Epithelial cell of prostate (primary cell): ENCODE results near the gene CHD5.

Source experiments
- DNase-seq: peaks from one replicate; pipeline ENCODE4 v3.0.0-alpha.2; 2011; ENCODE audit warnings: low read depth, low spot score
- H3K27ac ChIP-seq: fragments of 450-650 bp; 2 replicates; pipeline ENCODE4 v1.5.1; 2017; ENCODE audit warnings: mild to moderate bottlenecking

CHD5 gene

DNA sequence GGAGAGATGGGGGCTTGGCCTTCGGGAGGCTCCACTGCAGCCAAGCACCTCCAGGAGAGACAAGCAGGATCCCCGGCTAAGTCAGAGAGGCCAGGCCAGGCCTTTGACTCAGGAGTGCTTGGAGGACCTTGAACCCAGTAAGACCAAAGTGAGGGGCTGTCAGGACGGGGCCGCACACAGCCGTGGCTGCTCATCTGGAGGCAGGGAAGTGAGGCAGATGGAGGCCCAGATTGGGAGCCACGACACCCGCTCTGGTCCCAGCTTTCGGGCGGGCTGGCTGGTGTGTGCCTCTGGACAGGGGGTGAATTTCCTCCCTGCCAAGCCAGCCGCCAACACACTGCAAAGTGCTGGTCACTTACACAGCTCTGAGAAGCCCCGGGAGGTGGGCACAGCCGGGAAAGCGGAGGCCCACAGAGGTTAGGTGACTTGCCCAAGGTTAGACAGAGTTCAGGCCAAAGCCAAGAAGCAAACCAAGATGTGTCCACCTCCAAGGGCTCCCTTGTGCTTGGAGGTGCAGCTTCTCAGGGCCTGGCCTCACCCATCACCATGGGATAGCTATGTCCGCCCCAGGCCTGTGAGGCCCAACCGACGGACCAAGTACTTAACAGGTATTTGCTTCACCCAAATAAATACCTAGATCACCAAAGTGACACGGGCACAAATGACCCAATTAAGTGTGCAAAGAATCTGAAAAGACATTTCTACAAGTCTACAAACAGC lies 58.3 kb downstream of the CHD5 start:
- H3K27ac ChIP-seq: no peak overlapping the region

DNA sequence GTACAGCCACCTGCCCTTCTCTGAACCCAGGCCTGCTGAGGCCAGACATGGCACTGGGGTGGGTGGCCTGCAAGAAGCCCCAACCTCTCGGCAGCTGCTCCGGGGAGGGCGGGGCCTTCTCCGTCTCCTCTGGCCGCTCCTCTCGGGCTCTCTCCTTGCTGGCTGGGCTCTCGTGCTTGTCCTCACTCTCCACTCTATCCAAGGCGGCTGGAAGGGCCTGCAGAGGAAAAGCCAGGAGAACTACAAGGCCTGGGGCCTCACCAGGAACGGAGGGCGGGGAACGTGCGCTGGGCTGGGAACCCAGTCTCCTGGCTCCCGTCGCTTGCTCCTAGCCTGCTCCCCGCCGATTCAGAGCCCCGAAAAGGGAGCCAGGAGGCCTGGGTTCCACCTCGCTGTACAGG lies 59.1 kb downstream of the CHD5 start:
- H3K27ac ChIP-seq: no peak overlapping the region
- DNase-seq: no peak

More for the DNA sequence above, 58.3 kb downstream of the CHD5 start:
- DNase-seq: no peak

DNA sequence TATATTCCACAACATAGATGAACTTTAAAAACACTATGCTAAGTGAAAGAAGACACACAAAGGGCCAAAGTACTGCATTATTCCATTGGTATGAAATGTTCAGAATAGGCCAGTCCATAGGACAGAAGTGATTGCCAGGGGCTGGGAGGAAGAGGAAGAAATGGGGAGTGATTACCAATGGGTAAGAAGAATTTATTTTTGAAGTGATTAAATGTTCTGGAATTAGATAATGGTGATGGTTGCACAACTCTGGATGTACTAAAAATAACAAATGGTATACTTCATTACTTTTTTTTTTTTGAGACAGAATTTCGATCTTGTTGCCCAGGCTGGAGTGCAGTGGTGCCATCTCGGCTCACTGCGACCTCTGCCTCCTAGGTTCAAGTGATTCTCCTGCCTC lies 61.7 kb downstream of the CHD5 start:
- no peak for DNase-seq

DNA sequence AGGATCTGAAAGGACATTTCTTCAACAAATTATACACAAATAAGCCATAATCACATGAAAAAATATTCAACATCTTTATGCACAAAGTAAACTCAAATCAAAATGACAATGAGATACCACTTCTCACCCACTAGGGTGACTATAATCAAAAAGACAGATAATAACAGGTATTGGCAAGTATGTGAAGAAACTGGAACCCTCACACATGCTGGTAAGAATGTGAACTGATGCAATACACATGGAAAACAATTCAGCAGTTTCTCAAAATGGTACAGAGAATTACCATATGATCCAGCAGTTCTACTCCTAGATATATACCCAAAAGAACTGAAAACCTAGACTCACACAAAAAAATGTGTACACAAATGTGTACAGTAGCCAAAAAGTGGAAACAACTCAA lies 62.5 kb downstream of the CHD5 start:
- no peak overlapping the region for H3K27ac ChIP-seq

More for the DNA sequence above, 61.7 kb downstream of the CHD5 start:
- no peak overlapping the region for H3K27ac ChIP-seq

DNA sequence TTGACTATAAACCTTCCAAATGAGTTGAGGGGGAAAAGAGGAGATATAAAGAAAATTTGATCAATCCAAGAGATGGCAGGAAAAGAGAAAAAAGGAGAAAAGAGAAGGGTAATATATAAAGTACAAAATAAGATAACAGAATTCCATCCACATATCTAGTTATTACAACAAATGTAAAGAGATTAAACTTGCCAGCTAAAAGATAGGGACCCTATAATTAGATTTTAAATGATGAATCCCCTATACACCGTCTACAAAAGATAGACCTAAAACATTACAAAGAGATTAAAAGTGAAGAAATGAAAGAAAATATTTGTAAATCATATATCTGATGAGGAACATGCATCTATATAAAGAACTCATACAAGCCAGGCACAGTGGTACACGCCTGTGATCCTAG lies 63.1 kb downstream of the CHD5 start:
- no peak for DNase-seq
- H3K27ac ChIP-seq: no peak overlapping the region

More for the DNA sequence above, 62.5 kb downstream of the CHD5 start:
- no peak for DNase-seq

DNA sequence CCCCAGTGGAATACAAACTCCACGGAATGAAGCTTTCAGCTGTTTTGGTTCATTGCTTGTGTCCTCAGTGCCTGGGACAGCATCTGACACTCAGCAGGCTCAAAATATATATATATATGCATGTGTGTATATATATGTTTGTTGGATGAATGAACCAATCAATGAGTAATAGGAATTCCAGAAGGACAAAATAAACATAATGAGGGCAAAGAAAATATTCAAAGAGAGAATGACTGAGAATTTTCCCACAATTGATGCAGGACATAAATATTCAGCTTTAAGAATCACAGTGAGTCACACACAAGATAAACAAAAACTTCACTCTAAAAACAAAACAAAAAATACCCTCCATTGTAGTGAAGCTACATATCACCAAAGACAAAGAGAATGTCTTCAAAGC lies 64.0 kb downstream of the CHD5 start:
- H3K27ac ChIP-seq: no peak overlapping the region
- DNase-seq: no peak

DNA sequence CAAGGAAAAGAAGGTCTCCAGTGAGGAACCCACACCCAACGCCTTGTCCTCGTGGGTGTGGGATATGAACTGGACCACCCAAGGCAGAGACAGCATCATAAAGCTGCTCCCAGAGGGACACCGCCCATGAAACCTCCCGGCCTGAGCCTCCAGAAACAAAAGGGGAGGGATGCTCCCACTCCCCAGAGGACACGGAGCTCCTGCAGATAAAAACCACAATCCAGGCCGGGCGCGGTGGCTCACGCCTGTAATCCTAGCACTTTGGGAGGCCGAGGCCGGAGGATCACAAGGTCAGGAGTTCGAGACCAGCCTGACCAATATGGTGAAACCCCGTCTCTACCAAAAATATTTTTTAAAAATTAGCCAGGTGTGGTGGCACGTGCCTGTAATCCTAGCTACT lies 66.4 kb downstream of the CHD5 start:
- no peak for DNase-seq
- no peak overlapping the region for H3K27ac ChIP-seq

DNA sequence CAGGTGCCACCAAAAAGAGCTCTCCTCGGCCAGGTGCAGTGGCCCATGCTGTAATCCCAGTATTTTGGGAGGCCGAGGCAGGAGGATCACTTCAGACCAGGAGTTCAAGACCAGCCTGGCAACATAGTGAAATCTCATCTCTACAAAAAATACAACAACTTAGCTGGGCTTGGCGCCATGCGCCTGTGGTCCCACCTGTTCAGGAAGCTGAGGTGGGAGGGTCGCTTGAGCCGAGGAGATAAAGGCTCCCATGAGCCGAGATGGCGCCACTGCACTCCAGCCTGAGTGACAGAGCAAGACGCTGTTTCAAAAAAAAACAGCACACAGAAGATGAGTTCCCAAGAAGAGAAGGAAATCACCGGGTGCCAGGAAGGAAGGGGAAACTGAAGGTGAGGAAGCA lies 67.0 kb downstream of the CHD5 start:
- no peak overlapping the region for H3K27ac ChIP-seq
- DNase-seq: no peak

DNA sequence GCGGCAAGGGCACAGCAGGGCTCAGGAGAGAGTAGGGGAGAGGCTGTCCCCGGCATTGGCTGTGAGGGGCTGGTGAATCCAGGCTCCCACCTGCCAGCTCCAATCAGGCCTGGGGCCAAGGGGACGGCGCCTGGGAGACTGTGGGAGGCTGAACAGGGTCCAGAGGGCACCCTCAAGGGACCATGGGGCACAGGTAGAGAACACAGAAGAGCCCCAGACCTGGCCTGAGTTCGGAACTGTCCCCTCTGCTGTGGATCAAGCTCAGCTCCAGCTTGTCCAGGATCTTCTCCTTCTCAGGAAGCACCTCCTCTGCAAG lies 67.5 kb downstream of the CHD5 start:
- no peak for DNase-seq
- H3K27ac ChIP-seq: no peak overlapping the region

DNA sequence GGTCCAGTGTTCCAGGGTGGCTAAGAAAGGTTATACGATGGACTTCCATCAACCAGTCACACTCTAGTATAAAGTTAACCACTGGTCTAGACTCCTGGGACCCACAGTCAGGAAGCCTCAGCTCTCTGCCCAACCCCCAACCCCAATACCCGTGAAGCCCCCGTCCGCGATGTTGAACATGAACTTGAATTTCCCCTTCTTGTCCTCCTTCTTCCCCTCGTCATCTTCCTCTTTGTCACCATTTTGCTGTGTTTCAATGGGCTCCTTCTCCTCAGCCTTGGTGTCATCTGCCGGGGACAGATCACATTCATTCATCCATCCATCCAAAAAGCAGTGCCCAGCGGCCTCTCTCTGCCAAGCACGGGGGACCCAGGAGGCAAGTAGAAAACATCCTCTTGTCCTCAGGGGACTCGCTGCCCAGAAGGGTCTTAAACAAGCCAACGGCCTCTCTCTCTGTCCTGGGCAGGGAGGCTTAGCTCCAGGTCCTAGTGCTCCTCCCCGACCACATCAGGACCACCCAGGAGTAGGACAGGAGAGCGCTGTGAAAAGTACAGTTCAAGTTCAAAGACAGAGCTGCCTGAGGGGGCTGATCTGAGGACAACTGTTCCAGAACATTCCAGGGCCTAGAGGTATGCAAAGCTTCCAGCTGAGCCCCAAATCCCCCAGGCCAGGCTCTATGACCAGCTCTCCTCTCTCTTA lies 68.0 kb downstream of the CHD5 start:
- DNase-seq: no peak

DNA sequence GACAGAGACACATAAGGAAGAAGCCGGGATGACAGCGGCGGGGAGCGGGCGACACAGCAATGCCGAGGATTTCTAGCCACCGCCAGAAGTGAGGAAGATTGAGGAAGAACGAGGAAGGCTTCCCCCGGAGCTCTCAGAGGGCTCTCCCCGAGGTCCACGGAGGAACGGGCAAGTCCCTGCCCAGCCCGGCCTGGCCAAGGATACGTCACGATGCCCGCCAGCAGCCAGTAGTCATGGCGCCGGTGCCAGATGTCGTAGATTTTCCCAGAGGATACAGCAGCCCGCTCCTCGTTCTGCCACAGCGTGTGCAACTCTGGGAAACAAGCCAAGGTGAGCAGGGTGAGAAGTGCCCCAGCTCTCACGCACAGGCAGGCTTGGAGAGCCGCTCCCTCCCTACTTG lies 68.5 kb downstream of the CHD5 start:
- no peak for DNase-seq
- H3K27ac ChIP-seq: no peak overlapping the region

More for the DNA sequence above, 68.0 kb downstream of the CHD5 start:
- H3K27ac ChIP-seq: no peak overlapping the region

DNA sequence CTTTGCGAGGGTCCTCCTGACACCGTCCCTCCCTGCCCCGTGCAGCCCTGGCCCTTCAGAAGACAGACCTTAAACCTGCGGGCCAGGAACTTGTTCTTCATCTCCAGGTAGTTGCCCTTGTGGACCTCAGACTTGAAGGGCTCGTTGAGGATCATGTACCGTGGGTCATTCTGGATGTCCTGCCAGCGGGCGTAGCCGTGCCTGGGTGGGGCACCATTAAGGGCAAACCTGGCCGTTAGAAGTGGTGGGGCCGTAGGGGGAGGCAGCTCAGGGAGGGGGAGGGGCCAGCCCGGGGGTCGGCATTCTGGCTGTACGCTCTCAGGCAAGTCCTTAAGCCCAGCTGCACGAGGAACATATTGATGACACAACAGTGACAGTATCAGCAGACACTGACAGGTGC lies 69.8 kb downstream of the CHD5 start:
- H3K27ac ChIP-seq: no peak overlapping the region
- DNase-seq: no peak

DNA sequence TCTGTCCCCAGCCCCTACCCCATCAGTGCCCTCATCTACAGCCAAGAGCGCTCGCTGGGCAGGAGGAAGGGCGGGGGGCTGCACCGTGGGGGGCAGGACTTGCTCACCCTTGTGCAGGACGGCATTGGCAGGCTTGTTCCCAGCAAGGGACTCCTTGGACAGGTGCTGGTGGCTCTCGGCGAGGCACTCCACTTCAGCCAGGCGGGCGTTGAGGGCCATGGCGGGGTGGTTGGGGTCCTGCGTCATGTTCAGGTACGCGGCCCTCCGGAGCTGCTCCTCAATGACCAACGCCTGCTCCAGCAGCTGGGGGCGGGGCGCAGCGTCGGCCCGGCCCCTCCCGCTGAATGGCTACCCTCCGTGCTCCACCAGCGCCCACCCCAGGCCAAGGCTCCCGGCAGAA lies 70.4 kb downstream of the CHD5 start:
- no peak for DNase-seq
- no peak overlapping the region for H3K27ac ChIP-seq

DNA sequence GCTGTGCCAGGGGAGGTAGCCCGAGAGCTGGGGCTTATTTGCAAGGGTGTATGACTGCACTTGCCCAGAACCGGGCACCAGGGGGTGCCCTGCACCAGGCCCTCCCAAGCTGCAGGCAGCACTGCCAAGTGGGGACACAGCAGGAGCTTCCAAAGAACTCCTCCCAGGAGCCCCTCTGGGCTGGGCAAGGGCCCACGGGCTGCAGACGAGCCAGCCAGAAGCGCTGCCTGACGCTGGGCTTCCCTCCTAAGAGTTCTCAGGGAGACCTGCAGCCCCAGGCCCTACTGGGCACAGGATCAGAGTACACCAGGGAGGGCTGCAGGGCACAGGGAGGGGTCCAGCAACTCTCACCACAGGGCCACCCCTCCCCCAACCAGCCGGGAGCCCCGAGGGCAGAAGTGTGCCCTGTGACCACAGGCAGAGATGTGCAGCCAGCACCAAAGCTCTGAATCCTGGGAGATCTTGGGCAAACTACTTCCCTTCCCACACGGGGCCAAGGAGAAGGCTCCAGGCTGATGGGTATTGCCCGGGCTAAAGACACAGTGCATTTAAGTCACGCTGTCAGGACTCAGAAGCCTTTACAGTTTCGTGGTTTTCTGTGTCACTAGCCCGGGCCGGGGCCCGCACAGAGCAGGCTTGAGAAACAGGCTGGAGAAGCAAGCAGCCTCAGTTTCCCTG lies 71.0 kb downstream of the CHD5 start:
- H3K27ac ChIP-seq: no peak overlapping the region
- no peak for DNase-seq

DNA sequence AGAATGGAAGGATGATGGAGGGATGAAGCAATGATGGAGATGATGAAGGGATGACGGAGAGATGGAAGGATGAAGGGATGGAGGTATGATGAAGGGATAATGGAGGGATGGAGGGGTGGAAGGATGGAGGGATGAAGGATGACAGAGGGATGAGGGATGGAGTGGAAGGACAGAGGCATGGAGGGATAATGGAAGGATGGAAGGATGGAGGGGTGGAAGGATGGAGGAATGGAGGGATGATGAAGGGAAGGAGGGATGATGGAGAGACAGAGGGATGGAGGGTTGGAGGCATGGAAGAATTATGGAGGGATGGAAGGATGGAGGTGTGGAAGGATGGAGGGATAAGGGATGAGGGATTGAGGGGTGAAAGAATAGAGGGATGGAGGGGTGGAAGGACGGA lies 71.6 kb downstream of the CHD5 start:
- H3K27ac ChIP-seq: no peak overlapping the region
- no peak for DNase-seq

DNA sequence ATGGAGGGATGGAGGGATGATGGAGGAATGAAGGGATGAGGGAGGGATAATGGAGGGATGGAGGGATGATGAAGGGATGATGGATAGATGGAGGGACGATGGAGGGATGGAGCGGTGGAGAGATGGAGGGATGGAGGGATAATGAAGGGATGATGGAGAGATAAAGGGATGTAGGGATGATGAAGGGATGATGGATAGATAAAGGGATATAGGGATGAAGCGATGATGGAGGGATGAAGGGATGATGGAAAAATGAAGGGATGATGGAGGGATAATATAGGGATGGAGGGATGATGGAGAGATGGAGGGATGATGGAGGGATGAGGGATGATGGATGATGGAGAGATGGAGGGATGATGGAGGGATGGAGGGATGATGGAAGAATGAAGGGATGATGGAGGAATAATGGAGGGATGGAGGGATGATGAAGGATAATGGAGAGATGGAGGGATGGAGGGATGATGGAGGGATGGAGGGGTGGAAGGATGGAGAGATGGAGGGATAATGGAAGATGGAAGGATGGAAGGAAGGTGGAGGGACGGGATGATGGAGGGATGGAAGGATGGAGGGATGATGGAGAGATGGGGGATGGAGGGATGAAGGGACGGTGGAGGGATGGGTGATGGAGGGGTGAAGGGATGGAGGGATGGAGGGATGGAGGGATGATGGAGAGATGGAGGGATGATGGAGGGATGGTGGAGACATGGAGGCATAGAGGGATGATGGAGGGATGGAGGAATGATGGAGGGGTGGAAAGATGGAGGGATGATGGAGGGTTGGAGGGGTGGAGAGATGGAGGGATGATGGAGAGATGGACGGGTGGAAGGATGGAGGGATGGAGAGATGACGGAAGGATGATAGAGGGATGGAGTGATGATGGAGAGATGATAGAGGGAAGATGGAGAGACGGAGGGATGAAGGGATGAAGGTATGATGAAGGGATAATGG lies 72.4 kb downstream of the CHD5 start:
- H3K27ac ChIP-seq: no peak overlapping the region
- DNase-seq: no peak

DNA sequence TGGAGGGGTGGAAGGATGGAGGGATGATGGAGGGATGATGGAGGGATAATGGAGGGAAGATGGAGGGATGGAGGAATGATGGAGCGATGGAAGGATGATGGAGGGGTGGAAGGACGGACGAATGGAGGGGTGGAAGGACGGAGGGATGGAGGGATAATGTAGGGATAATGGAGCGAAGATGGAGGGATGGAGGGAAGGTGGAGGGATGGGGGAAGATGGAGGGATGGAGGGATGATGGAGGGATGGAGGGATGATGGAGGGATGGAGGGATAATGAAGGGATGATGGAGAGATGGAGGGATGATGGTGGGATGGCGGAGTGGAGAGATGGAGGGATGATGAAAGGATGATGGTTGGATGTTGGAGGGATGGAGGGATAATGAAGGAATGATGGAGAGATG lies 73.1 kb downstream of the CHD5 start:
- H3K27ac ChIP-seq: no peak overlapping the region

DNA sequence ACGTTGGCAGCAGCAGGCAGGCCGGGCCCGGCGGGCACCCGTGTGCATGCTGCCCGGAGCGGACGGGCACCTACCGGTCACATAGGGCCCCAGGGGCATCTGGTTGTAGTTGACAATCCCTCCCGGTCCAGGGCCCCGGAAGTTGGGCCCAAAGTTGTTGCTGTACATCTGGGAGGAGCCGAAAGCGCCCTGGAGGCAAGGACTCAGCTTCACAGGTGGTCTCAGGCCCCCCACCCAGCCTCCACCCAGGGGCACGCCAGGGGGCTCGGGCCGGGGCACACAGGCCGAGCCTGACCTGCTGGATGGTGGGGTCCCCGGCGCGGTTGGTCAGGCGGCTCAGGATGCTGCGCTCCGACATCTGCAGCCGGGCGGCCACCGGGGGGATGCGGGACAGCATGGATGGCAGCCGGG lies 73.8 kb downstream of the CHD5 start:
- no peak for DNase-seq
- no peak overlapping the region for H3K27ac ChIP-seq

More for the DNA sequence above, 73.1 kb downstream of the CHD5 start:
- no peak for DNase-seq

DNA sequence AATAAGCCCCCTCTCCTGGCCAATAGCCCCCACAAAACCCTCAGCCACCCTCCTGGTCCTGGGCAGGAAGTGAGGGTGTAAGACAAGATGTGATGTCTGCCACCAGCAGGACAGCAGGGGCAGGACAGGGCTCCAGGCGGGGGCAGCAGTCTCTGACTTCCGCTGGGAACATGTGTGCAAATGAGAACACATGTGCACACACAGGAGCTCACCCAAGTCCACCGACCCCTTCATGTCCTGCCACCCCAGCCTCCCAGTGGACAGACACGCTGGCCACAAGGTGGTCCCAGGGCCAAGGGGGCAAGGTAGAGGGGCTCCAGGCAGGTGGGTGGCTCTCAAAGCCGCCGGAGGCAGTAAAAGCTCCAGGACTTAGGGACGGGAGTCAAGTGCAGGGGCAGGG lies 74.4 kb downstream of the CHD5 start:
- no peak overlapping the region for H3K27ac ChIP-seq
- no peak for DNase-seq

DNA sequence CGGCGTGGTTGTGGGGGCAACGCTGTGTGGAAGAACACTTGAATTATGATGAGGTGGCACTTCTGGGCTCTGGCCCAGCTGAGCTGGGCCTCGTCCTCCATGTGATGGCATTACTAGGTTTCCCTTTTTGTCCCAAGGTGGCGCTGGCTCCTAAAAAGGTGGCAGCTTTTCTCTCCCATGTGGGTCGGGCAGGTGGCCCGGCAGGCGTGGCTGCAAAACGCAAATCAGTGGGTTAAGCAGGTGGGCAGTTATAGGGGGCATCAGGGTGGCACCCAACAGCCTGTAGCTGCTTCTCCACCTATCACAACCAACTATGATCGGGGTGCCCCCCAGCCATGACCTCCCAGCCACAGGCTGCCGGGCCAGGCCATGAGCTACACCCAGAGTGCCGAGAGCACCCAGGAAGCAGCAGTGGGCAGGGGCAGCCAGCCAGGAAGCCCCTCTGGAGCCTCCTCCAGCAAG lies 74.9 kb downstream of the CHD5 start:
- no peak for DNase-seq
- no peak overlapping the region for H3K27ac ChIP-seq
